NT2/D1 (cell line): ENCODE measurements around the gene FBLN2.

Experiments used
- DNase-seq: peaks from one replicate; pipeline ENCODE4 v3.0.0-alpha.2; 2011; ENCODE audit warnings: low read depth, low spot score
- H3K27me3 ChIP-seq: 2 replicates; pipeline ENCODE4 v1.6.0; 2011; ENCODE audit warnings: mild to moderate bottlenecking; ENCODE audit not compliant: insufficient read length, insufficient read depth
- H3K36me3 ChIP-seq: 2 replicates; pipeline ENCODE4 v1.6.1; 2011; ENCODE audit warnings: mild to moderate bottlenecking, low read length, mixed read lengths; ENCODE audit not compliant: insufficient read depth, insufficient read length
- H3K4me1 ChIP-seq: 2 replicates; pipeline ENCODE4 v1.5.1; 2011; ENCODE audit not compliant: insufficient read depth, insufficient read length
- H3K4me3 ChIP-seq: 2 replicates; pipeline ENCODE4 v1.5.1; 2011; ENCODE audit warnings: low read depth; ENCODE audit not compliant: insufficient read length
- H3K9ac ChIP-seq: 2 replicates; pipeline ENCODE4 v1.6.0; 2011; ENCODE audit warnings: low read depth; ENCODE audit not compliant: insufficient read length
- H3K9me3 ChIP-seq: 2 replicates; pipeline ENCODE4 v1.5.1; 2011; ENCODE audit warnings: mild to moderate bottlenecking, low read length; ENCODE audit not compliant: insufficient read depth
- SUZ12 ChIP-seq: IDR thresholded peaks from 2 replicates; pipeline ENCODE4 v1.6.1; 2011; ENCODE audit not compliant: insufficient read length, insufficient read depth; ENCODE audit errors: extremely low read depth
- YY1 ChIP-seq: IDR thresholded peaks from 2 replicates; pipeline ENCODE4 v1.6.1; 2011; ENCODE audit not compliant: insufficient read length, insufficient read depth
- ZNF274 ChIP-seq: IDR thresholded peaks from 2 replicates; pipeline ENCODE4 v1.6.1; 2011; ENCODE audit warnings: mild to moderate bottlenecking, low read depth, low read length

FBLN2 gene

DNA sequence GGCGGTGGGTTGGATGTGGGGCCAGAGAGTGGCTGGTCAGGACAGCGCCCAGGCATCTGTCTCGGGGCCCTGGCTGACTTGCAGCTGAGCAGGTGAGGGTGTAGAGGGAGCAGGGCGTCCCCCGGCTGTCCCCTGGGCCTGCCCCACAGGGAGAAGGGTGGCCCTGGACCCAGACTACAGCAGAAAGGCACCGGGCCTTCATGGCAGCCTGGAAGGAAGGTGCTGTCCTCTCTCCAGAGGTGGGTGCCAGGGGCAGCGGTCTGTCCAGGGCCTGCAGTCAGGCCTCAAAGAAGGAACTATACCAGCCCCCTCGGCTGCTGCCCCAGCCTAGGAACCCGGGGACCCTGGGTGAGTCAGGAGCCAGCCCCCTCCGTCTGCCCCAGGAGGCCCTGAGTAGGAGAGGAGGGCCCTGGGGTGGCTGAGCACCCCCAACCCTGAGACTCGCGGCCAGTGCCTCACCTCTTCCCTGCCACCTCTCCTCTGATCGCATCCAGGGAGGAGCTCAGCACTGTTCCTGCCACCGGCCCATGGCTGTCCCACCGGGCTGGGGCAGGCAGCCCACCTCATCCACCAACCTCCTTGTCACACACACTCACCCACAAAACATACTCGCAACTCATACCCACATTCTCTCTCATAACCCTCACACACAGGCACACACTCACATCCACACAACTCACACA lies 133.5 kb downstream of the FBLN2 start:
- peaks cover 2% of the 10 kb centered on the region for H3K27me3 ChIP-seq
- H3K9ac ChIP-seq, result no peak overlapping the region
- H3K4me1 ChIP-seq, result peaks cover 10% of the 10 kb centered on the region
- no peak for DNase-seq
- H3K36me3 ChIP-seq, result no peaks in the 10 kb centered on the region
- H3K9me3 ChIP-seq, result no peaks in the 10 kb centered on the region
- no peak for TF ChIP-seq YY1
- no peak for TF ChIP-seq SUZ12
- no peak for TF ChIP-seq ZNF274
- no peak overlapping the region for H3K4me3 ChIP-seq

DNA sequence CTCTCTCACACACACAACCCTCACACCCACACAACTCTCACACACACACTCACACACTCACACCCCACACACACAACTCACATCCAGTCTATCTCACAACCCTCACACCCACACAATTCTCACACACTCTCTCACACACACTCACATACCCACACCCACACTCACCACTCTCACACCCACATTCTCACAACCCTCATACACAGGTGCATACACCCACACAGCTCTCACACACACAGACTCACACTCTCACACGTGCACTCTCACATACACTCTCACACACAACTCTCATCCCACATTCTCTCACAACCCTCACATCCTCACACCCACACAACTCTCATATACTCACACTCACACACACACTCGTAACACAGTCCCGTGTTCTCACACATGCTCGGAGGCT lies 134.4 kb downstream of the FBLN2 start:
- H3K4me3 ChIP-seq, result no peak overlapping the region
- TF ChIP-seq ZNF274 (no peak), YY1 (no peak), SUZ12 (no peak)
- no peaks in the 10 kb centered on the region for H3K36me3 ChIP-seq
- H3K9me3 ChIP-seq, result no peaks in the 10 kb centered on the region
- no peak overlapping the region for H3K9ac ChIP-seq
- peaks cover 15% of the 10 kb centered on the region for H3K4me1 ChIP-seq
- H3K27me3 ChIP-seq, result peaks cover 2% of the 10 kb centered on the region
- DNase-seq, result no peak

DNA sequence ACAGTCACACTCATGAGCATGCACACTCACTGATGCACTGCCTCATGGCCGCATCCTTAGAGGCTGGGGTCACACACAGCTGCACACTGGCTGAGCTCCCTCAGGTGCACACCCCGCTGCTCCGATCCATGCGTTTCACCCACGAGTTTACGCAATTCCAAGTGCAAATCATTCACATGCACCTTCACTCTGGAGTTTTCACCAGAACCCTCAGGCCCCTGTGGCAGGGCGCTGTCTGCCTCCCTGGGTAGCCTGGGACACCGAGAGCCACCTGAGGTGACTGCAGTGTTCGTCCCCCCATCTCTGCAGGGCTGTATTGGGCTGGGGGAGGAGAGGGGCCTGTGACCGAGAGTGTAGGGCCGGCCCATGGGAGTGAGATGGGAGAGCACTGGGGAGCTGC lies 134.8 kb downstream of the FBLN2 start:
- TF ChIP-seq YY1 (no peak), ZNF274 (no peak), SUZ12 (no peak)
- H3K4me1 ChIP-seq, result peaks cover 15% of the 10 kb centered on the region
- no peaks in the 10 kb centered on the region for H3K36me3 ChIP-seq
- no peak for DNase-seq
- no peak overlapping the region for H3K4me3 ChIP-seq
- H3K9me3 ChIP-seq, result no peaks in the 10 kb centered on the region
- H3K9ac ChIP-seq, result no peak overlapping the region
- peaks cover 2% of the 10 kb centered on the region for H3K27me3 ChIP-seq

DNA sequence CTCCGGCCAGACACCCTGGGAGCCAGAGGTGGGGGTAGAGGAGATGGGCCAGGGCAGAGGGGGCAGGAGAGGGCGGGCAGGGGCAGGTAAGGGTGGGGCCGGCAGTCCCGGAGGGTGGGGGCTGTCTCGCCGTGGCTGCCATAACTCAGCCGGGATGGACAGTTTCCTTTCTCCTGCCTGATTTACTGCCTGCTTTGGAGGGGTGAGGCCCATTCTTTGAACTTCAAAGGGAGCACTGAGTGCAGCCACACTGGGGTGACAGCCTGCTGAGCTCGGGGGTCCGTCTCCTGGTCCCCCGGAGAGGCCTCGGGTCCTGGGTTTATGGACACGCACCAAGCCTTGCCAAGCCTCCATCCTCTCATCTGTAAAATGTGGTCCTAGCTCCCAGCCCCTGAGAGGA lies 135.4 kb downstream of the FBLN2 start:
- H3K9ac ChIP-seq, result no peak overlapping the region
- no peak for DNase-seq
- H3K9me3 ChIP-seq, result no peaks in the 10 kb centered on the region
- H3K4me1 ChIP-seq, result peaks cover 15% of the 10 kb centered on the region
- no peak for TF ChIP-seq SUZ12
- TF ChIP-seq ZNF274, result no peak
- TF ChIP-seq YY1, result no peak
- peaks cover 2% of the 10 kb centered on the region for H3K27me3 ChIP-seq
- no peaks in the 10 kb centered on the region for H3K36me3 ChIP-seq
- H3K4me3 ChIP-seq, result no peak overlapping the region

DNA sequence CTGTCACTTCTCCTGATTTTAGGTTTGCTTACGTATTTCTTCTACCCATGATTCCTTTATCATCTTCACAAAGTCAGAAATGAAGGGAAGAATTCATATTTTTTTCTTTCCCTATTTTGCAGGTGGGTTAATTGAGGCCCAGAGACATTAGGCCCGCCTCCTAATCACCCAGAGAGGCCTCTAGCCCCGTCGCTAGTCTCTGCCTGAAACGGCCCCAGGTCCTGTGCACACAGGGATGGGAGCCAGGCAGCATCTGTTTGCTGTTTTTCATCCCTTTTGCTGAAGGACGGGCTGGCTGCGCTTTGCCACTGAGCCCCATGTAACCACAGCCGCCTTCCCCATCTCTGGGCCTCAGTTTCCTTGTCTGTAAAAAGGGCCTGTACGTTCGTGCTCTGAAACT lies 135.9 kb downstream of the FBLN2 start:
- no peak for TF ChIP-seq ZNF274
- TF ChIP-seq YY1, result no peak
- TF ChIP-seq SUZ12, result no peak
- Histone ChIP-seq H3K9ac (no peak overlapping the region), H3K36me3 (no peaks in the 10 kb centered on the region), H3K4me3 (no peak overlapping the region), H3K9me3 (no peaks in the 10 kb centered on the region), H3K27me3 (peaks cover 2% of the 10 kb centered on the region), H3K4me1 (peaks cover 15% of the 10 kb centered on the region)
- no peak for DNase-seq

DNA sequence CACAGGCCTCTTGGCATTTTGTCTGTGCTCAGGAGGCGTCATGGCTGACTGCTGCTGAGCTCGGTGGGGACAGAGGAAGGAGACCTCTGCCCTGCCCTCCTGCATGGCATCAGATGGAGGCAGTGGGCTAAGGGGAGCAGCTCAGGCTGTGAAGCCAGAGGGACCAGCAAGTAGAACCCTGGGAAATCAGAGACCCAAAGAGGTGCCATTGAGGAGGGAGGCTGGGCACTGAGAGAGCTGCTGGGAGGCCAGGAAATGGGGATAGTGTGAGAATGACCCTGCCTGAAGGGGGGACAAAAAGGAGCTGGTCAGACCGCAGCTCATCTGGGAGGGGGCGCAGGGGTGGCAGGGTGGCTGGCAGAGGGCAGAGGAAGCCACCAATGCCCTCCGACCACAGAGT lies 136.8 kb downstream of the FBLN2 start:
- no peak overlapping the region for H3K9ac ChIP-seq
- H3K4me3 ChIP-seq, result no peak overlapping the region
- TF ChIP-seq ZNF274, result no peak
- no peak for TF ChIP-seq YY1
- no peak for TF ChIP-seq SUZ12
- H3K9me3 ChIP-seq, result no peaks in the 10 kb centered on the region
- H3K36me3 ChIP-seq, result no peaks in the 10 kb centered on the region
- H3K27me3 ChIP-seq, result no peaks in the 10 kb centered on the region
- H3K4me1 ChIP-seq, result peaks cover 15% of the 10 kb centered on the region
- DNase-seq, result no peak

DNA sequence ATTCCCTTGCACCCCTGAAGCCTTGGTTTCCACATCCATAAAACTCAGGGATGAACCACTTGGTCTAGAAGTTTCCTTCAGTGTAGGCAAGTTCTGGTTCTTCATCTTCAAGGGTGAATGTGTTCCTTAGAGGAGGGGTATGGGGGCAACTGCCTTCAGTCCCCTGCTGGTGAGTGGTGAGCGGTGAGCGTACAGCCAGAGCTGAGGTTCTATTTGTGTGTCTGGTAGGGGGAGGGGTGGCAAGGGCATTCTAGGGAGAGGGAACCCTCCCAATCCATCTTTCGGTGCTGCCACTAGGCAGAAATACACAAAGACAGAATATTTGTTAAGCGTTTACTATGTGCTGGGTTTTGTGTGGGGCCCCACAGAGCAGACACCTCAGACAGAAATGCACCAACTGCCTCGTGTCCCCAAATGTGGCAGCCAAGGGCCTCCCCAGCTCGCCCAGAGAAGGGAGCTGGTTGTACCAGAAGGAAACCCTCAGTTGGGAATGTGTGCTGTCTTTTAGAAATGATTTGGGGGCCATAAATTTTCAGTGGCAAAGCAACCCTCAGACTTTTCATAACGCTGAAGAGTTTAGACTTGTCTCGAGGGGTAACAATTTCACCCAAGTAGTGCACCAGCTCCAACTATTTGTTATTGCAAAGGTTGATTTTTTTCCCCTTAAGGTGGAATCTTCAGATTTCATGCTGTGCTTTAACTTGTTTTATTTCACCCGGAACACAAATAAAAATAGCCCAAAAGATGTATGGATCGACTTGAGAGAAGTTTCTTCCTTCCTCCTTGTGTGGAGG lies 137.6 kb downstream of the FBLN2 start:
- H3K9ac ChIP-seq, result no peak overlapping the region
- TF ChIP-seq ZNF274 (no peak), YY1 (no peak), SUZ12 (no peak)
- DNase-seq, result no peak
- no peak overlapping the region for H3K4me3 ChIP-seq
- H3K36me3 ChIP-seq, result no peaks in the 10 kb centered on the region
- H3K9me3 ChIP-seq, result no peaks in the 10 kb centered on the region
- no peaks in the 10 kb centered on the region for H3K27me3 ChIP-seq
- peaks cover 15% of the 10 kb centered on the region for H3K4me1 ChIP-seq
